NCI-H2196 (cell line): ENCODE measurements around the gene SLC66A2.

Source experiments
- DNase-seq: peaks from one replicate; lab custom pipeline; 2025; ENCODE audit not compliant: unreplicated experiment; lab: John Stamatoyannopoulos, UW

Gene SLC66A2

DNA sequence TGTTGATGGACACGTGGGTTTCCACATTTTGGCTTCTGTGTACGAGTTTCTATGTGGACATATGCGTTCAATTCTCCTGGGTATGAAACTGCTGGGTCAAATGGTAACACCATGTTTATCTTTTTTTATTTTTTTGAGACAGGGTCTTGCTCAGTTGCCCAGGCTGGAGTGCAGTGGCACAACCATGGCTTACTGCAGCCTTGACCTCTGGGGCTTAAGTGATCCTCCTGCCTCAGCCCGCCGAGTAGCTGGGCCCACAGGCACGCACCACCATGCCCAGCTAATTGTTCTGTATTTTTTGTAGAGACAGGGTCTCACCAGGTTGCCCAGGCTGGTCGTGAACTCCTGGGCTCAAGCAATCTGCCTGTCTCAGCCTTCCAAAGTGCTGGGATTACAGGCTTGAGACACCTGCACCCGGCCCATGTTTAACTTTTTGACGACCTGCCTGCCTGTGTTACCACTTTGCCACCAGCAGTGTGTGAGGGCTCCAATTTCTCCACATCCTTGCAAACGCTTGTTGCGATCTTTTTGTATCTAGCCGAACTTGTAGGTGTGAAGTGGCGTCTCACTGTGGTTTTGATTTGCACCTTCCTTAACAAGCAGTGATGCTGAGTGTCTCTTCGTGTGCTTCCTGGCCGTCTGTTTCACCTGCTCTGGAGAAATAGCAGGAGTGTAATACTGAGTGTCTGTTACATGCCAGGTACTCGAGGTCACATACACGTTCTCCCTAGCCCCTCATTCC lies 19.9 kb upstream of the SLC66A2 start:
- DNase-seq = no peak

- no peak for DNase-seq
Observed at GRCh38 chr18:79970419-79971133, 19.1 kb upstream of the SLC66A2 start.

GRCh38 chr18:79965119-79965902 lies 13.9 kb upstream of the SLC66A2 start:
- no peak for DNase-seq

DNA sequence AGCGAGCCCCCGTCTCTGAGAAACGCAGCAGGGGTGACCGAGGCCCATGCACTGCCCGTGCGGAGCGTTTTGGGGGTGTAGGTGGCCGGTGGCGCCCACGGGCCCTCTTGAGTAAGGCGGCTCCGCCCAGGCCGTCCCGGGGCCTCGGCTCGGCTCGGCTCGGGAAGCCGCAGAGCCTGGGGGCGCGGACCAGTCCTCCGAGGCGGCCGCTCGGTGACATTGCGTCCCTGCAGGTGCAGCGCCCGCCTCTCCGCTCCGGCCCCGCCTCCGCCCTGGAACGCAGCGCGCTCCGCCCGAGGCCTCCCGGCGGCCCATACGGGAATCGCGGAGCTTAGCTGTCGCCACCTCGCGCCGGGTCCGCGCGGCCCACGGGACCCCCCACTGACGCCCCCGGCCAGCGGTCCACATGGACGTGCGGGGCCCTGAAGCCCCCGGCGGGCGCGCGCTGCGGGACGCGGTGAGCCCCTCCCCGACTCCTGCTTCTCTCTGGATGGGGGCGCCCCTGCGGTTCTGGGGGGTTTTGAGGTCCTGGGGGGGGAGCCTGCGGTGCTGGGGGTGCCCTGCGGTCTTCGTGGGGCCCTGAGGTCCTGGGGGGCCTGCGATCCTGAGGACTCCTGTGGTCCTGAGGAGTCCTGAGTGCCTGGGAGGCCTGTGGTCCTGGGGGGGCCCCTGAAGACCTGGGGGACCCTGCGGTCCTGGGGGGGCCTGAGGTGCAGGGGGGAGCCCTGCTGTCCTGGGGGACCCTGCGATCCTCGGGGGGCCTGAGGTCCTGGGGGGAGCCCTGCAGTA lies 13.1 kb upstream of the SLC66A2 start, which contains the start of gene HSBP1L1:
Gene HSBP1L1, plus strand, starts transcription at position 314 of the 789 bp plus-strand sequence. Its CDS starts 93 bp downstream, at position 407.
- DNase-seq = peak; percentile 9

DNA sequence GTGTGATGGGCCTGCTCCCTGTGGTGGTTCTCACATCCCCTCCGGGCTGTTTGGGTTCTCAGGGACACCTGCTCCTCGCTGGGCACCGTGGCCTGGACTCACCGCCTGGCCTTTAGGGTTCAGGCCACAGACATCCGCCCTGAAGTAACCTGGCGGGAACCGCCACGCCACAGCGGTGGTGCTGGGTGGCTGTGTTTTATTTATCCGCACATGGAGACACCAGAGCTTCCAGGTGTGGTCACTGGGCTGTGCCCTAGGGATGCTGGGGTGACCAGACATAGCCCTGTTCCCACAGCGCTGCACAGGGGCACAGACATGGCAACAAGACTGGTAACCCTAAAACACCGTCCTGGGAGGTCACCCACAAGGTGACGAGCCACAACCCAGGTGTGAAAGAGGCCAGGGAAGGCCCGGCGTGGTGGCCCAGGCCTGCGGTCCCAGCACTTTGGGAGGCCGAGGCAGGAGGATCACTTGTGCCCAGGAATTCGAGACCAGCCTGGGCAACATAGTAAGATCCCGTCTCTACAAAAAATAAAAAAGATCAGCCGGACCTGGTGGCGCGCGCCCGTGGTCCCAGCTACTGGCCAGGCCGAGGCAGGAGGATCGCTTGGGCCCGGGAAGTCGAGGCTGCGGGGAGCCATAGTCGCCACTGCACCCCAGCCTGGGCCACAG lies 12.3 kb upstream of the SLC66A2 start:
- DNase-seq = no peak

- no peak for DNase-seq
Observed at GRCh38 chr18:79962835-79963657, 11.6 kb upstream of the SLC66A2 start.

DNA sequence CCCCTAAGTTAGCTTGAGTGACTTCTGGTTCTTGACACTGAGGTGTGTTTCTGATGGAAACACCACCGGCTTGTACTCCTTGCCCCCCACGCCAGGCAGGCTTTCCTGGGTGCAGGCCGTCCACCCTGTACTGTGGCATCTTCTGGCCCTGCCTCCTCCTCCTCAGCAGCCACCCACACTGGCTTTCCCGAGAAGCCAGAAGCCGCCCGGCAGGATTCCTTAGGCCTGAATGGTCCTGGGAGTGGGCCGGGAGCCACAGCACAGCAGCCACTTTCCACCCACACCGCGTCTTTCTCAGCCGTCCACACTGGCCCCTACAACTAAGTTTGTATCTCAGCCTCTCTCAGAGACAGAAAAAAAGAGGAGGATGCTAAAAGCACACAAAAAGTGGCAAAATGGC lies 10.9 kb upstream of the SLC66A2 start:
- no peak for DNase-seq

DNA sequence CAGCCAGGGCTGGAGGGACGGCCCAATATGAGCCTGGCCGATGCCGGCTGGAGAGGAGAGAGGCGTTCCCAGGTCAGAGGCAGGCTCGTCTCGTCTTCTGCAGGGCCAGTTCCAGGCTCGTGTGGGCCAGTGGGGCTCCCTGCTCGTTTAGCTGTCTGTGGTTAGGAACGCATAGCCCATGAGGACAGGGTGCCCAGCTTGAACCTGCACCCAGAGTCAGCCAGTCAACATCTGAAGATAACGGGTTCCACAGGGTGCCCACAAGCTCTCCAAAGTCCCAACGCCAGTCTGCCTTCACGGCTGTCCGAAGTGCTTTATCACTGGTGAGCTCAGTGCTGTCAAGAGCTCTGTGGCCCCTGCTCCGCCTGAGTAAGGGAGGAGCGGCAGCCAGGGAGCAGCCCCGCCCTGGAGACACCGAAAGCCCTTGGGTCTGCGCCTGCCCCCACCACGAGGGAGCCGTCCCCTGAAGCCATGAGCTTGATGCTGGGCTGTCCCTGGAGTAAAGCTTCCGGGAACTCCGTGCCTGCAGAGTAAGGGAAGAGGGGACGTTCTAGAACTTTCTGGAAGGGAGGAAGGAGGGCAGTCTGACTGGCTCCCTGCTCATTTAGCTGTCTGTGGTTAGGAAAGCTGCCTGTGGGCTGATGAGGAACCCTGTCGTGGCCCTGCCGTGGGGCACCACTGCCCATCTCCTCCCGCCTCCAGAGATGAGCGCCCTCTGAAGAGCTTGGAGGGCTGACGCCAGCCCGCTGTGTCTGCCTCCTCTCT lies 10.3 kb upstream of the SLC66A2 start:
- no peak for DNase-seq

DNA sequence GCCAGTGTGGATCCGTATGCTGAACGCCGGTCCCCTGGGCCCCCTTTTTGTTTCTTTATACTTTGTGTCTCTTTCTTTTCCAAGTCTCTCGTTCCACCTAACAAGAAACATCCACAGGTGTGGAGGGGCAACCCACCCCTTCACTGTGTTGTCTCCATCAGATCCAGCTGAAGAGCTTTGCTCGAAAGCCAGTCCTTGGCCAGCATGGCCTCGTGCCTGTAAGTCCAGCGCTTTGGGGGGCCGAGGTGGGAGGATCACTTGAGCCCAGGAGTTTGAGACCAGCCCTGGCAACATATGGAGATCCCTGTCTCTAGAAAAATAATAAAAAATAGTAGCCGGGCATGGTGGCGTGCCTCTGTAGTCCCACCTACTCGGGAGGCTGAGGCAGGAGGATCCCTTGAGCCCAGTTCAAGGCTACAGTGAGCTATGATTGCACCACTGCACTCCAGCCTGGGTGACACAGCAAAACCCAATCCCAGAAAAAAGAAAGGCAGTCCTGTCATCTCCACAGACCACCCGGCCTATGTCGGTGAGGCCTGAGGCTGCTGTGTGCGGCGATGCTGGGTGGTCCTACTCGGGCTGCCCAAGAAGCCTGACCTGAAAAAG lies 9.6 kb upstream of the SLC66A2 start:
- DNase-seq = no peak

- peak; percentile 45 for DNase-seq
Observed at GRCh38 chr18:79960161-79960801, 8.8 kb upstream of the SLC66A2 start.

DNA sequence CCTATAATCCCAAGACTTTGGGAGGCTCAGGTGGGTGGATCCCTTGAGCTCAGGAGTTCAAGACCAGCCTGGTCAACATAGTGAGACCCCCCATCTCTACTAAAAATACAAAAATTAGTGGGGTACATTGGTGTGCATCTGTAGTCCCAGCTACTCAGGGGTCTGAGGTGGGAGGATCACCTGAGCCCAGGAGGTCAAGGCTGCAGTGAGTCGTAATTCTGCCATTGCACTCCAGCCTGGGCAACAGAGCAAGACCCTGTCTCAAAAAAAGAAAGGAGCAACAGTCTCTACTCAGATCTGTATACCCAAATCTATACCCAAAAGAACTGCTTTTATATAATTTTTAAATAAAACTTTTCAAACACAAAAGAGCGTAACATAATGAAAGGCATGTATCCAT lies 7.5 kb upstream of the SLC66A2 start:
- no peak for DNase-seq

- no peak for DNase-seq
Observed at GRCh38 chr18:79956276-79956675, 4.8 kb upstream of the SLC66A2 start.

DNA sequence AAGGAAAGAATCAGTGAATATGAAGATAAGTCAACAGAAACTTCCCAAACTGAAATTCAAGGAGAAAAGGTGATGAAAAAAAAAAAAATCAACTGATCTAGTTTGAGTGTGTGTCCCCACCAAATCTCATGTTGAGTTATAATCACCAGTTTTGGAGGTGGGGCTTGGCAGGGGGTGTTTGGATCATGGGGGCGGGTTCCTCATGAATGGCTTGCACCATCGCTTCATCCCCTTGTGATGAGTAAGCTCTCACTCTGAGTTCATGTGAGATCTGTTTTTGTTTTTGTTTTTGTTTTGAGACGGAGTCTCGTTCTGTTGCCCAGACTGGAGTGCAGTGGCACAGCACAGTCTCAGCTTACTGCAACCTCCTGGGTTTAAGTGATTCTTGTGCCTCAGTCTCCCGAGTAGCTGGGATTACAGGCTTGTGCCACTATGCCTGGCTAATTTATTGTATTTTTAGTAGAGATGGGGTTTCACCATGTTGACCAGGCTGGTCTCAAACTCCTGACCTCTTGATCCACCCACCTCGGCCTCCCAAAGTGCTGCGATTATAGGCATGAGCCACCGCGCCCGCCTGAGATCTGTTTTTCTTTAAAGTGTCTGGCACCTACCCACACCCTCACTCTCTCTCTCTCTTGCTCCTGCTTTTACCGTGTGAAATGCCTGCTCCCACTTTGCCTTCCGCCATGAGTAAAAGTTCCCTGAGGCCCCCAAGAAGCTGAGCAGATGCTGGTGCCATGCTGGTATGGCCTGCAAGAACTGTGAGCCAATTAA lies 4.0 kb upstream of the SLC66A2 start:
- DNase-seq = no peak

DNA sequence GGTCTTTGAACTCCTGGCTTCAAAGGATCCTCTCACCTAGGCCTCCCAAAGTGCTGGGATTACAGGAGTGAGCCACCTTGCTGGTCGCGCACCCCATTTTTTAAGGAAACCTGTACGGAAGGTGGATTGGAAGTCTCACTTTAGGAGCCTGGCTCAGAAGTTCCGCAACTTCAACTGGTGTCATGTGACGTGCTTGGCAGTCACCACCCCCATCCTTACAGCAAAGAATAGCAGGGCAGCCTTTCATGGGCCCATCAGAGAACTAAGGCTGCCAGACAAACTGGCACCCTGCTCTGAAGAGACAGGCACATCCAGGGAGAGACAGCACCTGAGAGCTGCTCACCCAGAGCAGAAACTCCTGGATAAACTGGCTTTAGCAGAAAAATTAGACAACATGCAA lies 3.3 kb upstream of the SLC66A2 start:
- peak; percentile 14 for DNase-seq

GRCh38 chr18:79953971-79954651 lies 2.7 kb upstream of the SLC66A2 start:
- DNase-seq = no peak

DNA sequence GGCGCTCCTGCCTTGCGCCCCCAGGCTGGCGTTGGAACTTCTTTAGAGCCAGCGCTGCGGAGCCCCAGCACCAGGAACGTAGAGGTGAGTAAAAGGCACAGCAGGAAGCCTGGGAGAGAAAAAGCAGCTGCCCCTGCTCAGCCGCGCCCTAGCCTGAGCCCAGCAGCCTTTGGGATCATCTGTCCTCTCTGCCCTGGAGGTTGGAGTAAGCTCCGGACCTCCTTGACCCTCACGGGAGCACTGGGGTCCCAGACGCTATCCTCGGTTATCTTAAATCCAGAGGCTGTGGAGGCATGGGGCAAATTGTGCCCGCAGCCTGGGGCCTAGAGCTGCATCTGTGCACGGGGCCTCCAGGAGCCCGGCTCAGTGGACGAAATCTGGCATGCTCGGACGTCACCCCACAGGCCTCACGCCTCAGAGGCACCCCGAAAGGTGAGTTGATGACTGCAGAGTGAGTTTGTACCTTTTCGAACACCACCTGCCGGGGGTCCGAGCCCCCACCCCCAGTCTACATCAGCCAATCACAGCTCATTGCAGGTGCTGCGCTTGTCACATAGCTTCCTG lies 1.6 kb upstream of the SLC66A2 start:
- no peak for DNase-seq
